Amygdala (tissue), 56 donors: ENCODE data around the gene NLRP12.
"Not testable (repeated sequence)": the region's sequence is repeated elsewhere in the genome, so short reads cannot be mapped to it uniquely, and the experiment has no call there.

Experiments
- DNase-seq, 56 donors: peaks; one replicate each; lab custom pipeline; 2025; lab: John Stamatoyannopoulos, UW

Gene NLRP12, protein sequence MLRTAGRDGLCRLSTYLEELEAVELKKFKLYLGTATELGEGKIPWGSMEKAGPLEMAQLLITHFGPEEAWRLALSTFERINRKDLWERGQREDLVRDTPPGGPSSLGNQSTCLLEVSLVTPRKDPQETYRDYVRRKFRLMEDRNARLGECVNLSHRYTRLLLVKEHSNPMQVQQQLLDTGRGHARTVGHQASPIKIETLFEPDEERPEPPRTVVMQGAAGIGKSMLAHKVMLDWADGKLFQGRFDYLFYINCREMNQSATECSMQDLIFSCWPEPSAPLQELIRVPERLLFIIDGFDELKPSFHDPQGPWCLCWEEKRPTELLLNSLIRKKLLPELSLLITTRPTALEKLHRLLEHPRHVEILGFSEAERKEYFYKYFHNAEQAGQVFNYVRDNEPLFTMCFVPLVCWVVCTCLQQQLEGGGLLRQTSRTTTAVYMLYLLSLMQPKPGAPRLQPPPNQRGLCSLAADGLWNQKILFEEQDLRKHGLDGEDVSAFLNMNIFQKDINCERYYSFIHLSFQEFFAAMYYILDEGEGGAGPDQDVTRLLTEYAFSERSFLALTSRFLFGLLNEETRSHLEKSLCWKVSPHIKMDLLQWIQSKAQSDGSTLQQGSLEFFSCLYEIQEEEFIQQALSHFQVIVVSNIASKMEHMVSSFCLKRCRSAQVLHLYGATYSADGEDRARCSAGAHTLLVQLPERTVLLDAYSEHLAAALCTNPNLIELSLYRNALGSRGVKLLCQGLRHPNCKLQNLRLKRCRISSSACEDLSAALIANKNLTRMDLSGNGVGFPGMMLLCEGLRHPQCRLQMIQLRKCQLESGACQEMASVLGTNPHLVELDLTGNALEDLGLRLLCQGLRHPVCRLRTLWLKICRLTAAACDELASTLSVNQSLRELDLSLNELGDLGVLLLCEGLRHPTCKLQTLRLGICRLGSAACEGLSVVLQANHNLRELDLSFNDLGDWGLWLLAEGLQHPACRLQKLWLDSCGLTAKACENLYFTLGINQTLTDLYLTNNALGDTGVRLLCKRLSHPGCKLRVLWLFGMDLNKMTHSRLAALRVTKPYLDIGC

DNA sequence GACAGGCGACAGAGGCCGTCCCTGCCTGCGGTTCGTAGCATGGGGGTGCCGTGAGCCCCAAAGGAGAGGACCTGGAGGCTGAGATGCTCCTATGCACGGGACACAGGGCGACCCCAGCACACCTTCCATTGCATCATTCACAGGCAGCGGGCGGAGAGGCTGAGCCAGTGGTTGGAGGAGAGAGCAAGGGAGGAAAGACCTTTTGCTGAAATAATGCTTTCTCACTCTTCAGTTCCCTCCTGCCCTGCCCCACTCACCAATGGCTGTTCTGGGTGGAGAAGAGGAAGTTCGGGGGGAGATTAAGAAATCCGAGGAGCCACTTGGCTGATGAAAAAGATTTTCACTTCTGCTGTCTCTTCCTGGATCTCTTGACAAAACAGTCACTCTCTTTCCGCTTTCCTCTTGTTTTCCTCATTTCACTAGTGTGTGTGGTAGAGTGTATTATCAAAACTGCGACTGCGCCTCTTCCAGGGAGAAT lies at the start of gene NLRP12:
NLRP12 (minus strand) TSS at position 181 of the 478 bp plus-strand sequence; CDS start at position 41, 140 bp downstream.
- DNase-seq, result peak in 6 of 56 donors; percentile 2 to 26 (median 10)

DNA sequence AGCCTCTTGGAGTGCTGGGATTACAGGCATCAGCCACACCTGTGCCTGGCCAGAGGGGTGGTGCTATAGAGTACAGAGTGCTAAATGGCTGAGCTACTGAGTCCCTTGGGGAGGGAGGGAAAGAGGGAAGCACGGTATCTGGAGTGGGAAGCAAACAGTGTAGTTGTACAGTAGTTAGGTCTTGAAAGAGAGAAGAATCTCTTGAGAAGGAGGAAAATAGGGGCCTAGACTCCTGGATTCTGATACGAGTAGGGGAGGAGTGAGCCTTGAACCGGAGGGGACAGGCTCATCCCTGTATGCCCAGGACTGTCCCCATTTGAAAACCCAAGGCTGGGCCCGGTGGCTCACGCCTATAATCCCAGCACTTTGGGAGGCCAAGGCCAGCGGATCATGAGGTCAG lies 48.6 kb upstream of the NLRP12 start:
- no peak for DNase-seq

DNA sequence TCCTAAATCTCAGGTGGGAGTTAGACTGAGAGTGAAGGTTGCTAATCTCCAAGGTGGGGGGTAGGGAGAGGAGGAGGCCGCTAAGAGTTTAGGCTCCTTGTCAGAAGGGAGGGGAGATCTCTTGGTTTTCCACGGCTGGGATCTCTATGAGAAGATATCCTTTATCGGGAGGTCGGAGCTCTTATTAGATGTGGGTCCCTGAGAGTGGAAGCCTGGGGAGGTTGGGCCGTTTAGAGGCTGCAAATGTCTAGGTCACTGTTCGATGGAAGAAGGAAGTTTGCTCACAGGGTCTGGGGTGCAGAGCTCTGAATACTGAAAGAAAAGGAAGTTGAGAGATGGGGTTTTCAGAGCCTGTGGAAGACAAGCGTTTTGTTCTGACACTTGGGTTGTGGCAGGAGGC lies 47.3 kb upstream of the NLRP12 start:
- DNase-seq, result peak in 1 of 56 donors; percentile 30

DNA sequence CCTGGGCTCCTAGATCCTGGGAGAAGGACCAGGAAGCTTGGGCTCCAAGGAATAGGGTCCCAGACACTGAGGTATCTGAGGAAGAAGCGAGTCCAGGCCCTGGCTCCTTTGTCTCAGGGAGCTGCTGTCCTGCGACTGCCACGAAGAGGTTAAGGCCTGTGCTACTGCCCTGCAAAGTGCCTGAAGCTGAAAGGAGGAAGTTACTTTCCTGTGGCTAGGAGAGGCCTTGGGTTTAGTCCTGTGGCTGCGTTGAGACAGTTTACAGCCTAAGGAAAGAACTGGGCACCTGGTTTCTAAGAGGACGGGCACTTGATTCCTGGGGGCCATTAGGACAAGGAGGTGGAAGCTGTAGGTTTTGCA lies 46.4 kb upstream of the NLRP12 start:
- no peak for DNase-seq

DNA sequence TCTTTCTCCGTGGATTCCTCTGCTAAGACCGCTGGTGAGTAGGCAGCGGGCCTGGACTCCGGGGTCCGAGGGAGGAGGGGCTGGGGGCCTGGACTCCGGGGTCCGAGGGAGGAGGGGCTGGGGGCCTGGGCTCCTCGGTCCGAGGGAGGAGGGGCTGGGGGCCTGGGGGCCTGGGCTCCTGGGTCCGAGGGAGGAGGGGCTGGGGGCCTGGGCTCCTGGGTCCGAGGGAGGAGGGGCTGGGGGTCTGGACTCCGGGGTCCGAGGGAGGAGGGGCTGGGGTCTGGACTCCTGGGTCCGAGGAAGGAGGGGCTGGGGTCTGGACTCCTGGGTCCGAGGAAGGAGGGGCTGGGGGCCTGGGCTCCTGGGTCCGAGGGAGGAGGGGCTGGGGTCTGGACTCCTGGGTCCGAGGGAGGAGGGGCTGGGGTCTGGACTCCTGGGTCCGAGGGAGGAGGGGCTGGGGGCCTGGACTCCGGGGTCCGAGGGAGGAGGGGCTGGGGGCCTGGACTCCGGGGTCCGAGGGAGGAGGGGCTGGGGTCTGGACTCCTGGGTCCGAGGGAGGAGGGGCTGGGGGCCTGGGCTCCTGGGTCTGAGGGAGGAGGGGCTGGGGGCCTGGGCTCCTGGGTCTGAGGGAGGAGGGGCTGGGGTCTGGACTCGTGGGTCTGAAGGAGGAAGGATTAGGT lies 45.8 kb upstream of the NLRP12 start:
- DNase-seq, result not testable (repeated sequence)

DNA sequence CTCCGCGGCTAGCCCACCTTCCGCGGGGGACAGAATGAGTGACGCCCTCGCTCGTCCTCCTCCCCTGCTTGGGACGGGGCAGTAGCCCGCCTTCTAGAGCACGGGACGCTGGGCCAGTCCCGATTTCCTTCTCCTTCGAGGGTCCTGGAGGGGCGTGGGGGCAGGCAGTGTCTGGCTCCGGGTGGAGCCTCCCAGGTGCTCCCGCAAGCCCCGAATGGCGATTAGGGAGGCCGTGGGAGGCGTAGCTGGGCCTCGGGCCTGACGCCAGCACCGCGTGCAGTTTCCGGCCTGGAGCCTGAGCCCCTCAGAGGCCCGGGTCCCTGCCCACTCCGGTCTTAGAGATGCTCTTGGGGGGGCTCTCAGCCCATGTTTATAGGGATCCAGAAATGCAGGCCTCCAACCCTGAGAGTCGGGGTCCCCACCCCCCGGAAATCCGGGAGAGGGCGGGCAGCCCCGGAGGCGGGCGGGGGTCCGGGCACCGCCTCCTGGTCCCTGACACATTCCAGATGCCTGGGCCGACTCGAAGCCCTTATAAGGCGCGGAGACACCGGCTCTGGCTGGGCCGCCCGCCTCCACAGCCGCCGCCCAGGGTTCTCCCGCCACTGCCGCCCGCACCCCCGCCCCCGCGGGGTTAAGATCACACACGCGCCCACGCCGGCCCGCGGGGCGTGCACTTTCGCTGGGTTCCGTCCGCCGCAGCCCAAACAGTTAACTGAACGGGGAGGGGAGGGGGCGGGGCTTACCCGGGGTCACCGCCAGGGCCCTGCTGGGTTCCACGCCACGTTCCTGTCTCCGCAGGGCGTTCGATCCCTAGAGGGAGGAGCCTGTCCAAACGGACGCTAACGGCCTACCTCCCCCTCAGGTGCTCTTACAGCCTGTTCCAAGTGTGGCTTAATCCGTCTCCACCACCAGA lies 45.0 kb upstream of the NLRP12 start:
- peak in 47 of 56 donors; percentile 10 to 81 (median 59) for DNase-seq

DNA sequence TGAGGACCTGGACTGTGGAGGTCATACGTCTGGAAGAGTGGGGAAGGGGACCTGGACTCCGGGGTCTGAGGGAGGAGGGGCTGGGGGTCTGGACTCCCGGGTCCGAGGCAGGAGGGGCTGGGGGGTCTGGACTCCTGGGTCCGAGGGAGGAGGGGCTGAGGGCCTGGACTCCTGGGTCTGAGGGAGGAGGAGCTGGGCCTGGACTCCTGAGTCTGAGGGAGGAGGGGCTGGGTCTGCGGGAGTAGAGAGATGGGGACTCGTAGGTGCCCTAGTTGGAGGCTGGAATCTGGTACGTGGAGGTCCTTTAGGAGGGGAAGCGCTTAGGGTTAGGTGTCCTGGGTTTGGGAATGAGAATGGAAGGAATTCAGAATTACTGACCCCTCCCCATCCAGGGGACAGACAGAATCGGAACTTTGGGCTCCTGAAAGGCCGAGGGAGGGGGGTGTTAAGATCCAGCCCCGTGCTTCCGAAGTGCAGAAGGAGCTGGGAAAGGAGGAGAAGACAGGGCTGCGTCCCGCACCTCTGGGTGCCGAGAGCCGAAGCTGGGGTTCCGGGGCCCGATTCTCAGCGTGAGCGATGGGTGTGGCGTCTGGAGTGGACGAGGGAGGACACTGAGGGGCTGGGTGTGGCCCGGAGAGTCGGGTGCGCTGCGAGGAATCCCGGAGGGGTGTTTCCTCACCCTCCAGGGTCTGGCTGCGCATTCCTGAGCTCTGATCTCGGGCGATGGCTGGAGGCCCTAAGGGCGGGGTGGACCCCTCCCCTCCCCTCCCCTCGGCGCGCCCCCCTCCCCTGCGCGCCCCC lies 44.2 kb upstream of the NLRP12 start:
- peak in 16 of 56 donors; percentile 13 to 70 (median 46) for DNase-seq

DNA sequence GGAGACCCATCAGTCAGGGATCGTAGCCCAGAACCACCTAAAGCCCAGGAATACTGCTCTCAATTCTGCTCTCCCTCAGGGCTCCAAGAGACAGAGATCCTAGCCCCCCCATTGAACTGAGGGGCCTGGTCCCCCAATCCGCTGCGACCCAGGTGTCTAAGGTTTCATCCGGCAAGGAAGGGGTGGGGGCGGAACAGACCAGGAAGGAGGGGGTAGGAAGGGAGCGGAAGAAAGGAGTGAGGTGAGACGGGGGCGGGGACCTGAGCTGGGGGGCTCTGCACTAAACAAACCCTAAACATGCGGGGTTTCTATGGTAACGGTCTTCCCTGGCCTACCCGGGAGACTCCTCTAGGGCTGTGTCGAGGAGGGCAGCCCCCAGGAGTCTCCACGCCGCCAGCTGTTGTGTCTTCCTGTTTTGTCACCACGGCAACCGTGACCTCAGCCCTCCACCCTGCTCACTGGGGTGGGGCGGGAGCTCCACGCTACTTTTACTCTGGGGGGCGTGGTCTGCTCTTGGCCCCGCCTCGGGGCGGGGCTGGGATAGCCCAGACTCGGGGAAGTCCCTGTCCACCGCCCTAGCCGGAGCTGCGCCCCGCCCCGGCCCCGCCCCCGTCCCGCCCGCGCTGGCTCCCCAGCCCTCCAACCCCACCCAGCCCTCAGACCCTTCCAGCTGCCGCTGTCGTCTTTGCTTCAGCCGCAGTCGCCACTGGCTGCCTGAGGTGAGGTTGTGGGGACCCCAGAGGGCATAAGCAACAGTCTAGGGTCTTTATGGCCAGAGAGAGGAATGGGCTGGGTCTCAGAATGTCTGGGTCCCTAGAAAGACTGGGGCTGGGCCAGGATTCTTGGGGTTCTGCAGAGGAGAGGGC lies 43.3 kb upstream of the NLRP12 start, which contains the start of gene MYADM:
MYADM (plus strand) TSS at position 659 of the 866 bp plus-strand sequence. CDS start 5,647 bp downstream, outside the sequence.
- DNase-seq, result peak; percentile 47 to 99 (median 94)

DNA sequence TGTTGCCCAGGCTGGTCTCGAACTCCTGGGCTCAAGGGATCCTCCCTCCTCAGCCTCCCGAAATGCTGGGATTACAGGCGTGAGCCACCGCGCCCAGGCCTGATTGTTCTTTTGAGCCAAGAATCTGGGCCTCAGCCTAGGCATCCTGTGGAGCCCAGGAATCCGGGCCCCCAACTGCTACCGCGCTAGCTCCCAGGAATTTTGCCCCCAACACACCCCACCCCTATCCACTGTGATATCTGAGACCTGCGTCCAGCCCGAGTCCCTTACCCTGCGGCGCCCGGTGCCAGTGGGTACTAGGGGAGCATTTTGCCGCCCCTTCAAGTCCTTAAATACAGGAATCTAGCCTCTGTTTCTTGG lies 42.7 kb upstream of the NLRP12 start:
- peak in 8 of 56 donors; percentile 13 to 53 (median 40) for DNase-seq

DNA sequence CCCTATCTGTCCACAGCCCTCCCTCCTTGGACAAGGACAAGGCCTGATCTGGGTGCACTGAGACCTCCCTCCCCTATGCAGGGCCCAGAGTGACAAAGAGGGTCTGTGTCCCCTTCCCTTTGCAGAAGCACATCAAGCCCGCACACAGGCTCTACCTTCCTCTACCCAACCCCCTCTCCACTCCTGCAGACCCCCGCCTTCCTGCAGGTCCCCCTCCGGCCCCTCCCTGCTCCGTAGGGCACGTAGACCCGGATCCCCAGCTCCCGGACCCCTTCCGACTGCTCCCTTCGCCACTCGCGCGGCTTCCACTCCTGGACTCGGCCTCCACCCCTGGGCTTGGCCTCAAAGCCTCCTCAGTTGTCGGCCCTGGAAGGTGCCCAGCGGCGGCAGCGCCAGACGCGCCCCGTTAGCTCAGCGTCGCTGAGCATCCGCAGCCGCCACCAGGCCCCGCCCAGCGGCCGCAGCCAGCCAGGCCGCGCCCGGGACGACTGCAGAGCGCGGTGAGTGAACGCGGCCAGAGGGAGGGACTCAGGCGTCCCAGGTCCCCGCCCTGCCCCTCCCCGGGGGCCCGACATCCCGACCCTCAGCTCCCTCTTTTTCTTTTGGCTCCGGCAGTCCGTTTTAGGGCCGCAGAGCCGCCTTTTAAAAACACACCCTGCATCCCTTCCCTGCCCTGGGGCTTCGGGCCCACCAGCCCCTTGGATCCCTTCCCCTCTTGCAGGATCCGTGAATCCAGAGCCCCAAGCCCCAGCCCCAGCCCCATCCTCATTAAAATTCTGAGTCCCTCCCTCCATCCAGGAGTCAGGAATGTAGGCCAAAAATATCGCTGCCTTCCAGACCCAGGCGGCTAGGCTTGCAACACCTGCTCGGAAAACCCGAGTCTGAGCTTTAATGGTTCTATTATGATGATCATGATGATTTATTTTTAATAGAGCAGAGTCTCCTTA lies 42.1 kb upstream of the NLRP12 start:
- DNase-seq, result peak in 48 of 56 donors; percentile 22 to 85 (median 66)

DNA sequence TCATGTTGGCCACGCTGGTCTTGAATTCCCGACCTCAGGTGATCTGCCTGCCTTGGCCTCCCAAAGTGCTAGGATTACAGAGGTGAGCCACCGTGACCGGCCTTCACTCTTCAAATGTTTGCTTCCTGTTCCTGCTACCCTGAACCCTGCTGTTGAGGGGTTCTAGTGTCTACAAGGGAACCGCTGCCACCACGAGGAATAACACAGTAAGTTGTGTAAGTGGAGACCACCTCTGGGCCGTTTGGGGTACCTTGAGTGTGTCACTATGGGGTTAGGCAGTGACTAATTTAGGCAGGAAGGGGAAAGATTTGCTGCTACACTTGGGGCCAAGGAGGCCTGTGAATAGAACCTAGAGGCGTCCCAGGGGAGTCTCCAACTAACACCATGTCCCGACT lies 41.4 kb upstream of the NLRP12 start:
- DNase-seq, result peak in 3 of 56 donors; percentile 27 to 56 (median 40)

DNA sequence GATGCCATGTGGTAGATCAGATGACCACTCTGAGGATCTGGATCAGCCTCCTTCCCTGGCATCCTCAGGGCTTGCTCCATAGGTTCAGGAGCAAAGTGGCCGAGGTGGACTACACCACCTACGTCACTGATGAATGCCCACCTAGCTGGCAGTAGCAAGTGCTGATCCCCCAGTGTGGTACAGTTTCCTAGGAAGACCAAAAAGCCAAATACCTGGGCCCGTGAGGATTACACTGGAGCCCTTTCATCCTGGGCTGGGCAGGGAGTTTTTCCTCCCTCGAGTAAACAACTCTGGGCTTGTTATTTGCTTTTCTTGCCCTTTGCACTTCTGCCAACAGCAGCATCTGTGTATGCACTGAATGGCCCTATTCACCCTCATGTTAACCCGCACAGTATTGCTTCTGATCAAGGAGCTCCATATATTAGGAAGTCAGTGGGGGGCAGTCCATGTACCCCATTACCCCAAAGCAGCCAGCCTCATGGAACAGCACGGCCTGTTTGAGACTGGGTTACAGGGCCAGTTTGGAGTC lies 40.3 kb upstream of the NLRP12 start:
- peak in 47 of 56 donors; percentile 8 to 82 (median 41) for DNase-seq

DNA sequence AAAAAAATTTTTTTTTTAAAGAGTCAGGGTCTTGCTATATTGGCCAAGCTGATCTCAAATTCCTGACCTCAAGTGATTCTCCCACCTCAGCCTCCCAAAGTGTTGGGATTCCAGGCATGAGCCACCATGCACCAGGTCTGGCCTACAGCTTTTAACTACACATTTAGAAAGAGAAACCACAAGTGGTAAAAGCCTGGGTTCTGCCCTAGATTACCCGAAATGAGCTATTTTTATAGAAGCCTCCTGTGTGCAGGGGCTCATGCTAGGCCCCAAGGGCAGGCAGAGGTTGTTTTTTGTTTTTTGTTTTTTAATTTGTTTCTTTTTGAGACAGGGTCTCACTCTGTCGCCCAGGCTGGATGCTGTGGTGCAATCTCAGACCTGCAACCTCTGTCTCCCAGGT lies 29.6 kb upstream of the NLRP12 start:
- DNase-seq, result no peak

DNA sequence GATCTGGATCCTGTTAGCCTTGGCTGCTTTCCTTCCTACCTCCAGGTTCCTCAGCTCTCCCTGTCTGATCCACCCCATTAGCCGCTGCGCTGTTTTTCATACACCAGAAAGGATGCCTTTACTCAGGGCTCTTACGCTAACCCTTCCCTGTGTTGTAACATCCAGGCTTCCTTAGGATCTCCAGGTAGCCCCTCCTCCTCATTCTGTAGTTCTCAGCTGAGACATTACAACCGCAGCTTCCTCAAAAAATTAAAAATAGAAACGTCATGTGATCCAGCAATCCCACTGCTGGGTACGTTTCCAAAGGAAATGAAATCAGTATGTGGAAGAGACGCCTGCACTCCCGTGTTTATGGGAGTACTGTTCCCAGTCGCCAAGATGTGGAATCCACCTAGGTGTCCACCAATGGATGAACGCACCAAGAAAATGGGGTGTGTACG lies 25.1 kb upstream of the NLRP12 start:
- DNase-seq, result no peak

DNA sequence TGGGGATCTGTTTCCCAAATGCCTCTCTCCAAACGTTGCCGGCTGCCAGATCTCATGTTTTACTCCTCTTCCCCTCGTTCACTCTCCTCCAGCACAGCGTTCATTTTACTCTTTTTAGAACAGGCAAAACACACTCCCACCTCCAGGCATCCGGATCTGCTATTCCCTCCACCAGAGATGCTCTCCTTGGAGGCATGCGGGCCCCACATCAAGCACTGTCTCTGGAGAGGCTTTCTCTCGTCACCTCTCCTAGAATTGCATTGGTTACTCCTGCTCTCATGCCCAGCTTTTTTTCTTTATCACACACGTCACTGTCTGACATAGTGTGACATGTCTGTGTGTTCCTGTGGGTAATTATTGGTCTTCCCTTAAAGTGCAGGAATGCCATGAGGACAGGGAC lies 23.4 kb upstream of the NLRP12 start:
- DNase-seq, result peak in 1 of 56 donors; percentile 3

DNA sequence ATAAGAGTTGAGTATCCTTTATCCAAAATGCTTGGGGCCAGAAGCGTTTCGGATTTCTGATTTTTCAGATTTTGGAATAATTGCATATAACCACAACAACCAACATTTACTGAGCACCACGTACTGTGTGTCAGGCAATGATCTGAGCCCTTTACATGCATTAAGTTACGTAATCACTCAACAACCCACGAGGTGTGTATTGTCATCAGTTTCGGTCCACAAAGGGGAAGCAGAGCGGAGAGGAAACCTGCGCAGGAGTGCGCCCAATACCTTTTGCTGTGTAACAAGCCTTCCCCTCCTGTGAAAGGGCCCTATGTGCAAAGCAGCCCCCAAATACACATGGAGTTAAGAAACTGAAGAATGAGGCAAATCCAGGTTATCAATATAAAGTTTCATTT lies 20.7 kb upstream of the NLRP12 start:
- DNase-seq, result no peak
